Keratinocyte (primary cell): ENCODE measurements around the gene RAMP1.

Experiments used
- CTCF ChIP-seq, 3 experiments: IDR thresholded peaks in 1 of 3; conservative IDR thresholded peaks in 1 of 3; optimal IDR thresholded peaks in 1 of 3; 2 replicates in 2 of 3; 3 replicates in 1 of 3; pipeline versions ENCODE3 to v1.5.1; 2011; ENCODE audit warnings: low read length in 3 of 3, mild to moderate bottlenecking in 3 of 3, moderate library complexity in 2 of 3, control low read depth in 1 of 3, inconsistent platforms in 1 of 3; ENCODE audit not compliant: insufficient read depth in 2 of 3; ENCODE audit errors: extremely low read depth in 1 of 3
- EZH2 ChIP-seq: IDR thresholded peaks from one replicate; pipeline ENCODE4 v1.6.1; 2012; ENCODE audit warnings: inconsistent platforms, mild to moderate bottlenecking, low read length, moderate library complexity

GRCh38 chr2:237873421-237873831, 14.0 kb downstream of the RAMP1 start:
- no peak for TF ChIP-seq CTCF (optimal IDR thresholded peaks at IDR 0.05 in 1 of 3, IDR thresholded peaks at IDR 0.05 in 1 of 3, conservative IDR thresholded peaks at IDR 0.05 in 1 of 3; ENCODE audit: extremely low read depth in 1 of 3, insufficient read depth in 2 of 3, low read length in 3 of 3)
- TF ChIP-seq EZH2: no peak
